Measurements from ENCODE around the gene NXT1.

The NXT1 gene

DNA sequence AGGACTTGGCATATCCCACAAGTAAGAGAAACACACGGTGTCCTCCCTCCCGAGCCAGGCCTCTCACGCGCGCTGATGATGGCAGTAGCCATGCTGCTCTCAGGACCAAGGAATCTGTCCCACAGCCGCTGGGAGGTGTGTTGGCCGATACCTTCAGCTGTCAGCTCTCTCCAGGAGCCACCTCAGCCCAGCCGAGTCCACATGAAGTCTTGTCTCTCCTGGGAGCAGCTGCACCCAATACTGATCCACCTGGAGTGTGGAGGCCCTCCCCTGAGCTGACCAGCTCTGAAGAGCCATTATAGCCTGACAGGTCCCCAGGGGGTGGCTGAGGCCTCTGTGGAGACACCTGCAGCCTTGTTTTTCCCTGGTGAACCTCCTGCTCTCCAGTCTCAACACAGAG is 23.8 kb upstream of the NXT1 start:
- DNase-seq (ENCODE audit: low spot score) = no peak
- TF ChIP-seq, protein P1, sequence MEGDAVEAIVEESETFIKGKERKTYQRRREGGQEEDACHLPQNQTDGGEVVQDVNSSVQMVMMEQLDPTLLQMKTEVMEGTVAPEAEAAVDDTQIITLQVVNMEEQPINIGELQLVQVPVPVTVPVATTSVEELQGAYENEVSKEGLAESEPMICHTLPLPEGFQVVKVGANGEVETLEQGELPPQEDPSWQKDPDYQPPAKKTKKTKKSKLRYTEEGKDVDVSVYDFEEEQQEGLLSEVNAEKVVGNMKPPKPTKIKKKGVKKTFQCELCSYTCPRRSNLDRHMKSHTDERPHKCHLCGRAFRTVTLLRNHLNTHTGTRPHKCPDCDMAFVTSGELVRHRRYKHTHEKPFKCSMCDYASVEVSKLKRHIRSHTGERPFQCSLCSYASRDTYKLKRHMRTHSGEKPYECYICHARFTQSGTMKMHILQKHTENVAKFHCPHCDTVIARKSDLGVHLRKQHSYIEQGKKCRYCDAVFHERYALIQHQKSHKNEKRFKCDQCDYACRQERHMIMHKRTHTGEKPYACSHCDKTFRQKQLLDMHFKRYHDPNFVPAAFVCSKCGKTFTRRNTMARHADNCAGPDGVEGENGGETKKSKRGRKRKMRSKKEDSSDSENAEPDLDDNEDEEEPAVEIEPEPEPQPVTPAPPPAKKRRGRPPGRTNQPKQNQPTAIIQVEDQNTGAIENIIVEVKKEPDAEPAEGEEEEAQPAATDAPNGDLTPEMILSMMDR (IDR thresholded peaks at IDR 0.05; ENCODE audit: borderline replicate concordance, control extremely low read depth, extremely low read depth, insufficient read depth, missing control alignments) = no peak
- in situ Hi-C loops (cut with MboI; ENCODE audit: low sequenced_read_pairs, unreplicated experiment) = loop anchor here (25.0 kb wide), 1 partner anchor 639 kb away; no protein-coding TSS in a partner anchor

DNA sequence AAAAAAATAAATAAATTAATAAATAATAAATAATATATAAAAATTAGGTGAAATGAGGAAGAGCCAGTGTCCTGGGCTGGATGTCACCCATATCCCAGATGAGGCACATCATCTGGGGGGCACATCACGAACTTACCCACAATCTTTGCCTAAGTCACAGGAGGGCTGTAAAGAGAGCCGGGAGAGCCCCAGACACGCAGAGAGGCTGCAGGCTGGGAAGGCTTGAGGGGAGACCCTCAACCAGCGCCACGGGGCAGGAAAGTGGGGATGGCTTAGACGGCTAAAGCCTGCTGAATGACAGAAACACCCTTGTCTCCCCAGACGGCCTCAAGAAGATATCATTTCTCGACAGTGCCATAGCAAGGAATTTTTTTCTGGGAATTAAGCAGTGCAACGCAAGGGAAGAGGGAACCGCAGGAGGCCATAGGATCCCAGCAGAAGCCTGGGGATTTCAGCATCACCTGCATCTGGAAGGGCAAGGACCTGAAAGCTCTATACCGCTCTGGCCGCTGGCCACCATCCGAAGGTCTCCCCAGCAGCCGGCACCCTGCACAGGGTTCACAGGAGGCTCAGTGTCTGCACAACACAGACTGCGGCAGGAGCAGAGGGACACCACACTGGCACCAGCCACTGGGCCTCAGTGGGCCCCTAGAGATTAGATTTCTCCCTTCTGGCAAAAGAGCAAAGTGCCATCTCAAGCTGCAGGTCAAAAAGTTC is 22.8 kb upstream of the NXT1 start:
- no peak for DNase-seq (ENCODE audit: low spot score)
- in situ Hi-C loops (cut with MboI; ENCODE audit: low sequenced_read_pairs, unreplicated experiment) = loop anchor here (25.0 kb wide), 1 partner anchor 640 kb away; no protein-coding TSS in a partner anchor
- TF ChIP-seq, protein P1 (IDR thresholded peaks at IDR 0.05; ENCODE audit: borderline replicate concordance, control extremely low read depth, extremely low read depth, insufficient read depth, missing control alignments) = no peak

DNA sequence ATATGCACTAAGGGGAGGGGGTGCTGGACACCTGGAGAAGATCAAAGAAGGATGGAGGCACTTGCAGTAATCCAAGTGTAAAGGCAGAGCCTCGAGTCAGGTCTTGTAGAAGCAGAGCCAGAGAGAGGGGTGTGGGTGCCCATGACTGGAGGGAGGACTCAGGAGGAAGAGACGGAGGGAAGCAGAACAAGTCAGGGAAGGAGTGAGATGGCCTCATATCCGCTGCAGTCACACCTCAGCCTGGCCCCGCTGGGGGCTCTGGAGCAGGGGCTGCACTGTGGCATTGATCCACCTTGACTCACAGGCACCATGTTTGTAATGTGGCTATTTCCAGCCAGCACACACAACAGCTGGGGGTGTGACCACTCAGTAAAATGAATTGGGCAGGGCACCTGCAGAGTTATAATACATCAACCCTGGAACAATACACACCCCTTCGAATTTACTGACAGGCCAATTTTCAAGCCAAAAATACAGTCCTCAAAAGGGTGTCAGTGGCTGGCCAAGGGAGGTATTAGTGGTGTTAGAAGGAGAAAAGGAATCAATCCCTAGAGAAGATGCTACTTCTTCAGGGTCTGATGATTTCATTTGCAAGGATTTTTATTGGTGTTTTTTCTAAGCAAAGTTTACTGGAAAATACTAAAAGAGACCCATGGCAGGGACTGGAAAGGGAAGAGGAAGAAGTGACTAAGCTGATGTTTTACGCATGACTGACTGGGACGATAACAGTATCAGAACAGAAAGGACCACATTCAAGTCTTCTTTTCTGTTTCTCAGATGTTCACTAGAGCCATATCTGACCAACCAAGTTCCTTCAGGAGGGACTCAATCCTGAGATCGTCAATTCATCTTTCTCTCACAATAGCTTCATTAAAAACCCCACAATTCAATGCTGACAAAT is 18.9 kb upstream of the NXT1 start:
- in situ Hi-C loops (cut with MboI; ENCODE audit: low sequenced_read_pairs, unreplicated experiment) = loop anchor here (25.0 kb wide), 1 partner anchor 644 kb away; no protein-coding TSS in a partner anchor
- TF ChIP-seq, protein P1 (IDR thresholded peaks at IDR 0.05; ENCODE audit: borderline replicate concordance, control extremely low read depth, extremely low read depth, insufficient read depth, missing control alignments) = no peak
- DNase-seq (ENCODE audit: low spot score) = no peak

DNA sequence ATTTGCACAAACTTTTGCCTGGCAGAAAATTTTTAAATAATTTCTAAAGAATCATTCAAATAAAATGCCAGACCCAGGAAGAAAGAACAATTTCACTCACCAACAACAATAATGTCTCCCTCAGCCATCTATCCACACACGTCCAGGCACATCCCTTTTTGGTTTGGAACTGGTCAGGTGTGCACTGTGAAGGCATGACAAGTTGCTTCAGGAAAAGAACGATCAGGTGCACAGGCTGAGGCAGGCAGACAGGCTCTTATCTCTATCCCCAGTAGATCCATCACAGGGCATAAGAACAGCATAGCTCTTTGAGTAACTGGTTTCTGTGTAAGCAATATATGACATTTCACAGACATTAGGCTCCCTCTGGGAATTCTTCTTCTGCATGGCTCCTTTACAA is 18.1 kb upstream of the NXT1 start:
- in situ Hi-C loops (cut with MboI; ENCODE audit: low sequenced_read_pairs, unreplicated experiment) = loop anchor here (25.0 kb wide), 1 partner anchor 645 kb away; no protein-coding TSS in a partner anchor
- TF ChIP-seq, protein P1 (IDR thresholded peaks at IDR 0.05; ENCODE audit: borderline replicate concordance, control extremely low read depth, extremely low read depth, insufficient read depth, missing control alignments) = no peak

DNA sequence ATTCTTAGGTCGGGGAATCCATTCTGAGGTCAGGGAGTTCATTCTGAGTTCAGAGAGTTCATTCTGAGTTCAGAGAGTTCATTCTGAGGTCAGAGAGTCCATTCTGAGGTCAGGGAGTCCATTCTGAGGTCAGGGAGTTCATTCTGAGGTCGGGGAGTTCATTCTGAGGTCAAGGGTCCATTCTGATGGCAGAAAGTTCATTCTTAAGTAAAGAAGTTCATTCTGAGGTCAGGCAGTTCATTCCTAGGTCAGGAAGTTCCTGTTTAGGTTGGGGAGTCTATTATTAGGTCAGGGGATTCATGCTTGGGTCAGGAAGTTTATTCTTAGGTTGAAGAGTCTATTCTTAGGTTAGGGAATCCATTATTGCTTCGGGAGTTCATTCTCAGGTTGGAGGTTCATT is 16.5 kb upstream of the NXT1 start:
- no peak for DNase-seq (ENCODE audit: low spot score)
- in situ Hi-C loops (cut with MboI; ENCODE audit: low sequenced_read_pairs, unreplicated experiment) = loop anchor here (25.0 kb wide), 1 partner anchor 647 kb away; no protein-coding TSS in a partner anchor
- TF ChIP-seq, protein P1 (IDR thresholded peaks at IDR 0.05; ENCODE audit: borderline replicate concordance, control extremely low read depth, extremely low read depth, insufficient read depth, missing control alignments) = no peak

More for the DNA sequence above, 18.1 kb upstream of the NXT1 start:
- no peak for DNase-seq (ENCODE audit: low spot score)

DNA sequence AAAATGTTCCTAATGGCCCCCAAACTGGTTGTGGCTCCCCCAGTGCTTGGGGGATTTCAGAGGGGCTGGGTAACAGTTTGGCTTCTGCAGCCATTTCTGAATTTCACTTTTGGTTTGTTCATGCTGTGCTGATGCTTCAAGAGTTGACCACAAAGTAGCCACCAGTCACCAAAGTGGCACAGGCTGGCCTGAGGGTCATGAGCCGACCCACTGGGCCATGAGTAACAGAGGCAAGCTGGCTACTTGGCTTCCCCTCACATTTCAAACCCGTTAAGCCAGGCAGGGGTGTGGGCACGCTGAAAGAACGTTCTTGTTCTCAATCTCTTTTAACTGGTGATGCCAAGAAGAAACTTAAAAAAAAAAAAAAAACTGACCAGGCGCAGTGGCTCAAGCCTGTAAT is 15.1 kb upstream of the NXT1 start:
- TF ChIP-seq, protein P1 (IDR thresholded peaks at IDR 0.05; ENCODE audit: borderline replicate concordance, control extremely low read depth, extremely low read depth, insufficient read depth, missing control alignments) = no peak
- DNase-seq (ENCODE audit: low spot score) = no peak
- in situ Hi-C loops (cut with MboI; ENCODE audit: low sequenced_read_pairs, unreplicated experiment) = loop anchor here (25.0 kb wide), 1 partner anchor 648 kb away; no protein-coding TSS in a partner anchor
